ENCODE data around the gene PREPL. TPM values are rescaled to one million over a fixed set of nuclear protein-coding genes. Genes with fewer than 3 reads are reported as not detected.

PREPL gene
- total RNA-seq, 4 donors from 2014 or later = 29.2 to 55.9 (median 32.4) TPM

- H3K36me3 ChIP-seq = peaks cover 0 to 79% (median 28%) of the 10 kb centered on the region in 4 donors
- no peak for DNase-seq
- in situ Hi-C loops (cut with MboI; ENCODE audit: low pct_ligation_motif_present in 1 of 4, low pct_unique_long_range_greater_than_20kb in 1 of 4, low sequenced_read_pairs in 3 of 4) (no loop called here), intact Hi-C loops (cut with DNase I; ENCODE audit: low total_unique reads) (no loop called here)
- no peaks in the 10 kb centered on the region for H3K27me3 ChIP-seq
- no peak for TF ChIP-seq EP300 (IDR thresholded peaks at IDR 0.05; ENCODE audit: low read depth)
- TF ChIP-seq POLR2AphosphoS5 (IDR thresholded peaks at IDR 0.05) = no peak
- WGBS, 2 donors (ENCODE audit: low coverage in 1 of 2) = 76 to 82% methylated on average over 1 of the region's 1 CpG
- no peaks in the 10 kb centered on the region for H3K9me3 ChIP-seq
- H3K4me3 ChIP-seq = no peak overlapping the region
- H3K4me1 ChIP-seq = no peaks in the 10 kb centered on the region
- no peak overlapping the region for H3K27ac ChIP-seq
Observed at GRCh38 chr2:44320832-44321231, 40.5 kb downstream of the PREPL start.

DNA sequence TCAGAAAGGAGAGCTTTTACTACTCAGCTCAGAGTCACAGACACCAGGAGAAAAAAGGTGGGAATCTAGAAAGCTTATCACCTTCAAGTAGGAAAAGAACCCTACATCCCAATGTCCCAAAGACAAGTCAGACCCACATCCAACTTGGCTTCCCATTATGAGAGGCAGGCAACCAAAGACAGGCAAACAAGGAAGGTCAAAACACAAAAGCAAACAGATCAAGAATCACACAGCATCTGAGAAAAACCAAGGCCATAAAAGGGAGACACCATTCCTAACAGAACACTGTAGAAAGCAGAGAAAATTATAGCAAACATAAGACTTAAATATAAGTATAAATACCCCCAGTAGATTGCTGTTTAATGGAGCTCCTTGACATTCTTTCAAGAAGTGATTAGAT lies 45.3 kb downstream of the PREPL start:
- Histone ChIP-seq H3K27me3 (no peaks in the 10 kb centered on the region), H3K4me1 (no peaks in the 10 kb centered on the region), H3K36me3 (peaks cover 0 to 77% (median 32%) of the 10 kb centered on the region in 4 donors), H3K27ac (no peak overlapping the region), H3K4me3 (no peak overlapping the region), H3K9me3 (peaks cover 5 to 8% of the 10 kb centered on the region in 2 donors)
- DNase-seq = no peak
- intact Hi-C loops (cut with DNase I; ENCODE audit: low total_unique reads) (no loop called here), in situ Hi-C loops (cut with MboI; ENCODE audit: low pct_ligation_motif_present in 1 of 4, low pct_unique_long_range_greater_than_20kb in 1 of 4, low sequenced_read_pairs in 3 of 4) (no loop called here)
- TF ChIP-seq POLR2A (IDR thresholded peaks at IDR 0.05) (no peak), EP300 (IDR thresholded peaks at IDR 0.05; ENCODE audit: low read depth) (no peak), CTCF (IDR thresholded peaks at IDR 0.05) (no peak), POLR2AphosphoS5 (IDR thresholded peaks at IDR 0.05) (no peak)

DNA sequence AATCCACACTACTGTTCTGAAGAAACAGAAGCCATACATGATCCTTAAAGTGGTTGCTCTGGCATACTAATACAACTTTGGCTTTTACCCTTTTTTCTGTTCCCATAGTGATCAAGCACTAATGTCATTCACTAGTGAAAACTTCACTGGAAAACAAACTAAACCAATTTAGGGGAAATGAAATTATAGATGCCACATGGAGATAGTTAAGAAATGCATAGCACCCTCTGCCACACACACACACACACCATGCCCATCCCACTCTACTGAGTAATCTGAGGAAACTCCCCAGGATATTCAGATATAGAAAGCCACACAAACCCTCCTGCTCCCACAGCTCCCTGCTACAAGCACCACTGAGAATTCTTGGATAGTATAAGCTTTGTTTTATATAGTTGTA lies 46.9 kb downstream of the PREPL start:
- in situ Hi-C loops (cut with MboI; ENCODE audit: low pct_ligation_motif_present in 1 of 4, low pct_unique_long_range_greater_than_20kb in 1 of 4, low sequenced_read_pairs in 3 of 4) = no loop called here
- TF ChIP-seq EP300 (IDR thresholded peaks at IDR 0.05; ENCODE audit: low read depth) (no peak), POLR2AphosphoS5 (IDR thresholded peaks at IDR 0.05) (no peak), CTCF (IDR thresholded peaks at IDR 0.05) (no peak), POLR2A (IDR thresholded peaks at IDR 0.05) (no peak)
- H3K36me3 ChIP-seq = peaks cover 0 to 76% (median 35%) of the 10 kb centered on the region in 4 donors

GRCh38 chr2:44310287-44310686 lies 51.0 kb downstream of the PREPL start:
- Histone ChIP-seq H3K9me3 (peaks cover 22 to 23% of the 10 kb centered on the region in 2 donors), H3K36me3 (peaks cover 0 to 54% (median 23%) of the 10 kb centered on the region in 4 donors), H3K27ac (no peak overlapping the region), H3K4me3 (no peak overlapping the region), H3K4me1 (no peaks in the 10 kb centered on the region), H3K27me3 (no peaks in the 10 kb centered on the region)
- intact Hi-C loops (cut with DNase I; ENCODE audit: low total_unique reads) = no loop called here
- DNase-seq = no peak
- in situ Hi-C loops (cut with MboI; ENCODE audit: low pct_ligation_motif_present in 1 of 4, low pct_unique_long_range_greater_than_20kb in 1 of 4, low sequenced_read_pairs in 3 of 4) = no loop called here
- 95 to 100% methylated on average over 1 of the region's 1 CpG for whole genome bisulfite sequencing, 2 donors (ENCODE audit: low coverage in 1 of 2)
- TF ChIP-seq EP300 (IDR thresholded peaks at IDR 0.05; ENCODE audit: low read depth) (no peak), POLR2AphosphoS5 (IDR thresholded peaks at IDR 0.05) (no peak), CTCF (IDR thresholded peaks at IDR 0.05) (no peak), POLR2A (IDR thresholded peaks at IDR 0.05) (no peak)

More for the DNA sequence above, 46.9 kb downstream of the PREPL start:
- no peak overlapping the region for H3K27ac ChIP-seq
- no peaks in the 10 kb centered on the region for H3K4me1 ChIP-seq
- H3K27me3 ChIP-seq = no peaks in the 10 kb centered on the region
- intact Hi-C loops (cut with DNase I; ENCODE audit: low total_unique reads) = no loop called here
- DNase-seq = no peak
- H3K9me3 ChIP-seq = peaks cover 20 to 23% of the 10 kb centered on the region in 2 donors
- H3K4me3 ChIP-seq = no peak overlapping the region

- no peak overlapping the region for H3K4me3 ChIP-seq
- 88 to 93% methylated on average over 6 to 7 of the region's 7 CpGs for WGBS, 2 donors (ENCODE audit: low coverage in 1 of 2)
- no peak for DNase-seq
- H3K9me3 ChIP-seq = peaks cover 14 to 16% of the 10 kb centered on the region in 2 donors
- H3K4me1 ChIP-seq = no peaks in the 10 kb centered on the region
- no peaks in the 10 kb centered on the region for H3K27me3 ChIP-seq
- no peak for TF ChIP-seq CTCF (IDR thresholded peaks at IDR 0.05)
- TF ChIP-seq EP300 (IDR thresholded peaks at IDR 0.05; ENCODE audit: low read depth) = no peak
- no peak for TF ChIP-seq POLR2A (IDR thresholded peaks at IDR 0.05)
- no peak for TF ChIP-seq POLR2AphosphoS5 (IDR thresholded peaks at IDR 0.05)
- intact Hi-C loops (cut with DNase I; ENCODE audit: low total_unique reads) (no loop called here), in situ Hi-C loops (cut with MboI; ENCODE audit: low pct_ligation_motif_present in 1 of 4, low pct_unique_long_range_greater_than_20kb in 1 of 4, low sequenced_read_pairs in 3 of 4) (no loop called here)
- H3K27ac ChIP-seq = no peak overlapping the region
- peaks cover 0 to 16% (median 6%) of the 10 kb centered on the region in 4 donors for H3K36me3 ChIP-seq
Observed at GRCh38 chr2:44305882-44306281, 55.4 kb downstream of the PREPL start.
